Colonic mucosa (tissue), 4 donors: ENCODE results near the gene ITCH. TPM values are rescaled to one million over a fixed set of nuclear protein-coding genes. Genes with fewer than 3 reads are reported as not detected.
"Not testable (repeated sequence)": the region's sequence is repeated elsewhere in the genome, so short reads cannot be mapped to it uniquely, and the experiment has no call there.

Experiments
- DNase-seq: peaks from one replicate; pipeline ENCODE4 v3.0.0-alpha.2; 2020
- H3K27ac ChIP-seq: fragments of 200-600 bp; one replicate; pipeline ENCODE4 v1.8.0; 2021
- H3K27me3 ChIP-seq: fragments of 200-600 bp; one replicate; pipeline ENCODE4 v1.8.0; 2021
- H3K36me3 ChIP-seq: fragments of 200-600 bp; one replicate; pipeline ENCODE4 v1.8.0; 2021
- H3K4me1 ChIP-seq: fragments of 200-600 bp; one replicate; pipeline ENCODE4 v1.8.0; 2021; ENCODE audit warnings: mild to moderate bottlenecking
- H3K4me3 ChIP-seq: fragments of 200-600 bp; one replicate; pipeline ENCODE4 v1.8.0; 2021
- H3K9ac ChIP-seq, 2 donors: one replicate each; pipeline ENCODE4 v1.7.0; 2013; ENCODE audit warnings: control low read depth in 2 of 2, low read depth in 2 of 2, low read length in 2 of 2
- H3K9me3 ChIP-seq: fragments of 200-600 bp; one replicate; pipeline ENCODE4 v1.8.0; 2021
- intact Hi-C: fragments of 100-400 bp; cut with DNase I; formaldehyde crosslinking; loops from one replicate; pipeline ENCODE4 v1.14.1; 2022
- total RNA-seq, 2 donors: library from RNA; stranded (reverse); fragmentation: NEBNext Ultra II Directional in 1 of 2; extraction: Animal tissue kit (Norgen Biotek cat#: 25700) in 1 of 2; gene quantifications; one replicate each; pipeline ENCODE4 v1.2.1, GENCODE V29; 2021
- TF ChIP-seq, protein P1 (sequence below): fragments of 200-600 bp; IDR thresholded peaks from one replicate; pipeline ENCODE4 v1.8.0; 2022; ENCODE audit warnings: antibody characterized with exemption, mild to moderate bottlenecking
- donor health status: healthy.
- donor health status: DM: no; HTN: no; CAD: no.
- donor health status: DM: no; HTN: no; CAD: no.

Gene ITCH
- total RNA-seq, 2 donors from 2014 or later, result 50.0 to 71.4 TPM

DNA sequence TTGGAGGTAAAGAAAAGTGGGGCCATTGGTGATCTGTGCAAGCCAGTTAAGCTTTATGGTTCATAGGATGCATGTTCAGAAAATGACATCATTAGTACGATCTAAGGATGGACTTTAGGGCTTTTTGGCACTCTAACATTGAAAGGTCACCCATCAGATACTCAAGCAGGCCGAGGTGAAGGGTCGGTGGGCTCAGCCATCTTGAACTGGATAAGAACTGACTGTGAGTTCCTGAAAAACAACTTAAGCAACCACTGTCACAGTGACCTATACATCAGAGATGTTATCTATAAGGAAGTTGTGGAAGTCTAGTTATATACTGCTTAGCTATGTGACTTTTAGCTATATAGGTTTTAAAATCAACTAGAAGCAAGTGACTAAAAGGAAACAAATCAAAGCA is 13.0 kb upstream of the ITCH start:
- TF ChIP-seq, protein P1, sequence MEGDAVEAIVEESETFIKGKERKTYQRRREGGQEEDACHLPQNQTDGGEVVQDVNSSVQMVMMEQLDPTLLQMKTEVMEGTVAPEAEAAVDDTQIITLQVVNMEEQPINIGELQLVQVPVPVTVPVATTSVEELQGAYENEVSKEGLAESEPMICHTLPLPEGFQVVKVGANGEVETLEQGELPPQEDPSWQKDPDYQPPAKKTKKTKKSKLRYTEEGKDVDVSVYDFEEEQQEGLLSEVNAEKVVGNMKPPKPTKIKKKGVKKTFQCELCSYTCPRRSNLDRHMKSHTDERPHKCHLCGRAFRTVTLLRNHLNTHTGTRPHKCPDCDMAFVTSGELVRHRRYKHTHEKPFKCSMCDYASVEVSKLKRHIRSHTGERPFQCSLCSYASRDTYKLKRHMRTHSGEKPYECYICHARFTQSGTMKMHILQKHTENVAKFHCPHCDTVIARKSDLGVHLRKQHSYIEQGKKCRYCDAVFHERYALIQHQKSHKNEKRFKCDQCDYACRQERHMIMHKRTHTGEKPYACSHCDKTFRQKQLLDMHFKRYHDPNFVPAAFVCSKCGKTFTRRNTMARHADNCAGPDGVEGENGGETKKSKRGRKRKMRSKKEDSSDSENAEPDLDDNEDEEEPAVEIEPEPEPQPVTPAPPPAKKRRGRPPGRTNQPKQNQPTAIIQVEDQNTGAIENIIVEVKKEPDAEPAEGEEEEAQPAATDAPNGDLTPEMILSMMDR, result no peak
- no peak overlapping the region for H3K27ac ChIP-seq
- H3K4me3 ChIP-seq, result no peak overlapping the region
- H3K27me3 ChIP-seq, result no peaks in the 10 kb centered on the region
- intact Hi-C loops, result no loop called here
- no peaks in the 10 kb centered on the region for H3K4me1 ChIP-seq
- no peak for DNase-seq
- no peaks in the 10 kb centered on the region for H3K9me3 ChIP-seq
- no peak overlapping the region for H3K9ac ChIP-seq
- no peaks in the 10 kb centered on the region for H3K36me3 ChIP-seq

DNA sequence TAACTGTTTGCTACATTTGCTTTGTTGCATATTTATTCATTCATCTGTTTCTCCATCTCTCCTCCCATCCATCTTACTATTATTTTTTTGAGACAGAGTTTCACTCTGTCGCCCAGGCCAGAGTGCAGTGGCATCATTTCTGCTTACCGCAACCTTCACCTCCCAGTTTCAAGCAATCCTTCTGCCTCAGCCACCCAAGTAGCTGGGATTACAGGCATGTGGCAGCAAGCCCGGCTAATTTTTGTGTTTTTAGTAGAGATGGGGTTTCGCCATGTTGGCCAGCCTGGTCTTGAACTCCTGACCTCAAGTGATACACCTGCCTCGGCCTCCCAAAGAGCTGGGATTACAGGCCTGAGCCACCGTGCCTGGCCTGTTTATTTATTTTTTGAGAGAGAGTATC is 9.6 kb upstream of the ITCH start:
- H3K4me1 ChIP-seq, H3K27ac ChIP-seq, DNase-seq, H3K9ac ChIP-seq, H3K9me3 ChIP-seq, intact Hi-C loops, H3K4me3 ChIP-seq, H3K27me3 ChIP-seq, H3K36me3 ChIP-seq: not testable (repeated sequence)

DNA sequence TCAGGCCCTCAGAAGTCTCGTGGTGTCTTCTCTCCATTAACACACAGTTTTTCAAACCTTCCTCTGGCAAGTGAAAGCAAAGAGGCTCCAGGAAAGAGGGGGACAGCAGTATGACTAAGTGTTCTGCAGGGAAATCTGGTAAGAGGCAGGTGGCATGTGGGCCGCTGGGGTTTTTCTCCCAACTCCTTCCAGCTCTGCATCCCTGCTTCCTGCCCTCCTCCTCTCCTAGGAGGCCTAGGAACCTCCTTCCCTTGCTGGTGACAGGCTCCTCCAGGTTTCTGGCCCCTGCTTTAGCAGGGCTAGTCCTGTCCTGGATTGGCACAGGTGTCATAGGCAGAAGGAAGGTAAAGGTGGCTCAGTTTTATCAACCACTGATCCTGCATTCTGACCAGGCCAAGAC is 7.6 kb upstream of the ITCH start:
- Histone ChIP-seq H3K9ac (no peak overlapping the region), H3K27me3 (no peaks in the 10 kb centered on the region), H3K4me3 (no peak overlapping the region), H3K27ac (no peak overlapping the region), H3K36me3 (no peaks in the 10 kb centered on the region), H3K9me3 (no peaks in the 10 kb centered on the region), H3K4me1 (no peaks in the 10 kb centered on the region)
- no peak for DNase-seq
- intact Hi-C loops, result no loop called here
- TF ChIP-seq, protein P1, result no peak

DNA sequence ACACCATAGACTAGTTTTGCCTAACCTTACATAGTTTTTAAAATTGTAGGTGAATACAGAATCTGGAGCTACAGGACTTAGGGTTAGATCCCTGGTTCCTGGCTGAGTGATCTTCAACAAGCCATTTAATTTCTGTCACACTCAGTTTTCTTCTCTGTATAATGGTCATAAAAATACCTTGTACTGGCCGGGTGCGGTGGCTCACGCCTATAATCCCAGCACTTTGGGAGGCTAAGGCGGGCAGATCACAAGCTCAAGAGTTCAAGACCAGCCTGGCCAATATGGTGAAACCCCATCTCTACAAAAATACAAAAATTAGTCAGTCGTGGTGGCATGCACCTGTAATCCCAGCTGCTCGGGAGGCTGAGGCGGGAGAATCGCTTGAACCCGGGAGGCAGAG is 3.3 kb upstream of the ITCH start:
- H3K36me3 ChIP-seq, DNase-seq, H3K27ac ChIP-seq, H3K4me3 ChIP-seq, intact Hi-C loops, H3K9ac ChIP-seq, H3K4me1 ChIP-seq, H3K9me3 ChIP-seq, H3K27me3 ChIP-seq: not testable (repeated sequence)

GRCh38 chr20:34362502-34363061 is 491 bp upstream of the ITCH start:
- H3K4me1 ChIP-seq, result peaks cover 17% of the 10 kb centered on the region

DNA sequence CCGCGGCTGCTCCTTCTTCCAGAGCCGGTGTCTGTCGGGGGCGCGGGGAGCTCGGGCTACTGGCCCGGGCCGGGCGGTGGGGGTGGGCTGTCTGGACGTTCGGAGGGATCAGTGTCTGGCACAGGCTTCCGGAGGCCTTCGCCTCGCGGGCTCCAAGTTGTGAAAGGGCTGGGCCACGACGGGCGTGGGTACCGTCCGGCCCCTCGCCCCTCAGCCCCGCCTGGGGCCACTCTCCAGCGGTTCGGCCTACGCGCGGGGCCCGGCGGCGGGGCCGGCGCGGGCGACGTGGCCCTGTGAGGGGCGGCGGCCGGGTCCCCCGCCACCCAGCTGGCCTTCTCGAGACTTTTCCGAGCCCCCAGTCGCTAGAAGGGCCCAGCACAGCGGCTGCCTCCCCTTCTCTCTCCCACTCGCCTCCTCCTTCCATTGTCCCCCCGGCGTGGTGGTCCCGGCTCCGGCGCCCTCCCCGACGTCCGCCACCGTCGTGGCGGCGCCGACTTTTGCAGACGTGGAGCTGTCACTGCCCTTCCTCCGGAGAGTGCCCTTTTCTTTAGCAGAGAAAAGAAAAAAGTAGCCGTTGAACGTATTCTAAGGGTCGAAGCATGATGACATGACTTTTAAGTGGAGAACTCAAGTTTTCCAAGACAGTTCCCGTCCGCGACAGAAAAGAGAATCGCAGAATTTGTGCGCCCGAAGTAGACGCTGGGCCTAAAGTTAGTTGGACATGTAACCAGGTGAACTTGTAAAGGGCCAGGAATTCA is 571 bp downstream of the ITCH start:
- DNase-seq, result no peak
- Histone ChIP-seq H3K9ac (peak overlapping the region; percentile 89 to 96), H3K4me1 (peaks cover 17% of the 10 kb centered on the region), H3K27me3 (no peaks in the 10 kb centered on the region), H3K9me3 (no peaks in the 10 kb centered on the region), H3K4me3 (peak overlapping the region; percentile 75), H3K36me3 (no peaks in the 10 kb centered on the region), H3K27ac (peak overlapping the region; percentile 85)
- intact Hi-C loops, result no loop called here
- TF ChIP-seq, protein P1, result no peak

More at GRCh38 chr20:34362502-34363061, 491 bp upstream of the ITCH start:
- Histone ChIP-seq H3K27me3 (no peaks in the 10 kb centered on the region), H3K9me3 (no peaks in the 10 kb centered on the region), H3K27ac (no peak overlapping the region), H3K4me3 (peak overlapping the region; percentile 75), H3K36me3 (no peaks in the 10 kb centered on the region), H3K9ac (peak overlapping the region in 1 of 2 donors; percentile 89)
- peak; percentile 26 for DNase-seq
- TF ChIP-seq, protein P1, result no peak
- intact Hi-C loops, result no loop called here
